ENCODE measurements around the gene ATG5. TPM values are rescaled to one million over a fixed set of nuclear protein-coding genes. Genes with fewer than 3 reads are reported as not detected.

The ATG5 gene
- total RNA-seq, 1 donor = 62.6 TPM

DNA sequence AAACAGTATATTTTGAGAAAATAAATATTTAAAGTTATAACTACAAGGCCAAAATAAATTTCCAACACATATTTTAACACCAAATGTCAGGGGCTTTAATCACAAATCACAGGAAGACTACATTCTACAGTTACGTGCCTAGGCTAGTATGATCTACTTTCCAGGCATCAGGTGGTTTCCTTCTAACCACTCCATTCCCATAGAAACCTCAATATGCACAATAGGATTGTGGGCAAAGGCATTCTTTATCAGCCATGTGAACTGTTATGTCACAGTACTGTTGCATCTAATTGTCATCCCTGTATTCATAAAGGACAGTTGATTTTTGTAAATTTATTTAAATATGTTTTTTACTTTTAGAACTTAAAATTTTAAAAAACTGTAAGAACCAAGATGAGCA, 32.4 kb downstream of the ATG5 start:
- no peak for DNase-seq (ENCODE audit: low read depth)
- TF ChIP-seq, protein P1, sequence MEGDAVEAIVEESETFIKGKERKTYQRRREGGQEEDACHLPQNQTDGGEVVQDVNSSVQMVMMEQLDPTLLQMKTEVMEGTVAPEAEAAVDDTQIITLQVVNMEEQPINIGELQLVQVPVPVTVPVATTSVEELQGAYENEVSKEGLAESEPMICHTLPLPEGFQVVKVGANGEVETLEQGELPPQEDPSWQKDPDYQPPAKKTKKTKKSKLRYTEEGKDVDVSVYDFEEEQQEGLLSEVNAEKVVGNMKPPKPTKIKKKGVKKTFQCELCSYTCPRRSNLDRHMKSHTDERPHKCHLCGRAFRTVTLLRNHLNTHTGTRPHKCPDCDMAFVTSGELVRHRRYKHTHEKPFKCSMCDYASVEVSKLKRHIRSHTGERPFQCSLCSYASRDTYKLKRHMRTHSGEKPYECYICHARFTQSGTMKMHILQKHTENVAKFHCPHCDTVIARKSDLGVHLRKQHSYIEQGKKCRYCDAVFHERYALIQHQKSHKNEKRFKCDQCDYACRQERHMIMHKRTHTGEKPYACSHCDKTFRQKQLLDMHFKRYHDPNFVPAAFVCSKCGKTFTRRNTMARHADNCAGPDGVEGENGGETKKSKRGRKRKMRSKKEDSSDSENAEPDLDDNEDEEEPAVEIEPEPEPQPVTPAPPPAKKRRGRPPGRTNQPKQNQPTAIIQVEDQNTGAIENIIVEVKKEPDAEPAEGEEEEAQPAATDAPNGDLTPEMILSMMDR (IDR thresholded peaks at IDR 0.05; ENCODE audit: insufficient read depth, low read depth, low read length) = no peak
- H3K4me3 ChIP-seq (ENCODE audit: low read depth, low read length) = no peak overlapping the region

DNA sequence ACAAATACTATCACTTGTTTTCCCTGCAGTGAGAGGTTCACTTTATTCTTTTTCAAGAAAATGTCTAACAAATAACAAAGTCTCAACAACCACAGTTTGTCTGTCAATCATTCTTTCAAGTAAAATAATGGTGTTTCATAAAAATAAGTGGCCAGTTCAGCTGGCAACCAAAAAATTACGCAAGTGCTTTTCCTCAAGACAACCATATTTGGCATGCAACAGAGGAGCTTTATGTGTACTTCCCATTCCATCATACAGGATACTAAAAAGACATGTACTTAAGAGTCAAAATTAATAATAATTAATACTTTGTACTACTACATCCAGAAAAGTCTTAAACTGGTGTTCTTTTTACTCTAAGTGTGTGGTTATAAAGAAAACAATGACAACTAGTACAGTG, 34.6 kb downstream of the ATG5 start:
- no peak for DNase-seq (ENCODE audit: low read depth)
- no peak overlapping the region for H3K4me3 ChIP-seq (ENCODE audit: low read depth, low read length)
- TF ChIP-seq, protein P1 (IDR thresholded peaks at IDR 0.05; ENCODE audit: insufficient read depth, low read depth, low read length) = no peak

DNA sequence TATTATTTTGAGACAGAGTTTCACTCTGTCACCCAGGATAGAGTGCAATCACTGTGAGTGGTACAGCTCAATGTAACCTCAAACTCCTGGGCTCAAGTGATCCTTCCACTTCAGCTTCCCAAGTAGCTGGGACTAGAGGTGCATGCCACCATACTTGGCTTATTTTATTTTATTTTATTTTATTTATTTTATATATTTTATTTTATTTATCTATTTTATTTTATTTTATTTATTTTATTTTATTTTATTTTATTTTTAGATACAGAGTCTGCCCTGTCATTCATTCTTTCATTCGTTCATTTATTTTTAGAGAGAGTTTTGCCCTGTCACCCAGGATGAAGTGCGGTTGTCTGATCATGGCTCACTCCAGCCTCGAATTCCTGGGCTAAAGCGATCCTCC, 35.5 kb downstream of the ATG5 start:
- H3K4me3 ChIP-seq (ENCODE audit: low read depth, low read length) = no peak overlapping the region
- DNase-seq (ENCODE audit: low read depth) = no peak
- TF ChIP-seq, protein P1 (IDR thresholded peaks at IDR 0.05; ENCODE audit: insufficient read depth, low read depth, low read length) = no peak

DNA sequence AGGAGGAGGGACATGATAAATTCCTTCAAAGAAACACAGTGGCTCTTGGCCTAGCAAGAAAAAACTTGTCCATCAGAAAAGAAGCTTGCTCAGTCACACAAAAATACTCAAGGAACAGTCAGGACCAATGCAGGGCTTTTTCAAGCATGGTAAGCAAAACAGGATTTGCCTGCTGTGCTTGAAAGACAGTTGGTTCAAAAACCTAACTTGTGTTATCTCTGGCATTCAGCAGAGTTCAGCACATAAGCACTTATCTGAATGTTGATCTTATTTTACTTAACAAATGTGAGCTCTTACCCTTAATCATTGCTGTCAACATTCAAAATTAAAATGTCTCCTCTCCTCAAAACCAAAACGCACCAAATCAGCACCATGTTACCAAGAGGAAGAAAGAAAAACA, 38.3 kb downstream of the ATG5 start:
- no peak for DNase-seq (ENCODE audit: low read depth)
- no peak overlapping the region for H3K4me3 ChIP-seq (ENCODE audit: low read depth, low read length)
- TF ChIP-seq, protein P1 (IDR thresholded peaks at IDR 0.05; ENCODE audit: insufficient read depth, low read depth, low read length) = no peak

DNA sequence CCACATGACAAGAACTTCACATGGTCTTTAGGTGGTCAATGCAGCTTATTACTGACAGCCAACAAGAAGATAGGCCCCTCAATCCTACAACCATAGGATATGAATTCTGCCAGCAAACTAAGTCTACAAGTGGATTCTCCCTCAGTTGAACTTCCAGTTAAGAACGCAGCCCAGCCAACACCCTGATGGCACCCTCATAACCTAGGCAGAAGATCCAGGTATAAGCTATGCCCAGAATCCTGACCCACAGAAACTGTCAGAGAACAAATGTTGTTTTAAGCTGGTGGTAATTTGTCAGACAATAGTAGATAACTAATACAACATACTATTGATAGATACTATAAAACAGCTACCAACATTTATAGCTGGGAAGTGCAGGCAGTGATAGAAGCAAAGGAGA, 38.8 kb downstream of the ATG5 start:
- no peak for DNase-seq (ENCODE audit: low read depth)
- H3K4me3 ChIP-seq (ENCODE audit: low read depth, low read length) = no peak overlapping the region
- TF ChIP-seq, protein P1 (IDR thresholded peaks at IDR 0.05; ENCODE audit: insufficient read depth, low read depth, low read length) = no peak

DNA sequence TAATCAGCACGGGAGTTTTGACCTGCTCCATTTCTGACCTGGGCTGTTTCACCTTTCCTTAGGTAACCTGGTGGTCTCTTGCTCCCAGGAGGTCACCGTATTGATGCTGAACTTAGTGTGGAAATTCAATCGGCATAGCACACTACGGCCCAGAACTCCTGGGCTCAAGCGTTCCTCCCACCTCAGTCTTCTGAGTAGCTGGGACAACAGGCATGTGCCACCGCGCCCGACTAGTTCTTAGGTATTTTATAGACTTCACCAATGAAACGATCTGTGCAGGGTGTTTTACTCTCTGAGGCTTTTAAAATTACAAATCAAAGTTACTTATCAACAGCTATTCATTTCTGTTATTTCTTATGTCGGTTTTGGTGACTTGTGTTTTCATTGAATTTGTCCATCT, 42.1 kb downstream of the ATG5 start:
- H3K4me3 ChIP-seq (ENCODE audit: low read depth, low read length) = no peak overlapping the region
- DNase-seq (ENCODE audit: low read depth) = no peak
- TF ChIP-seq, protein P1 (IDR thresholded peaks at IDR 0.05; ENCODE audit: insufficient read depth, low read depth, low read length) = no peak

DNA sequence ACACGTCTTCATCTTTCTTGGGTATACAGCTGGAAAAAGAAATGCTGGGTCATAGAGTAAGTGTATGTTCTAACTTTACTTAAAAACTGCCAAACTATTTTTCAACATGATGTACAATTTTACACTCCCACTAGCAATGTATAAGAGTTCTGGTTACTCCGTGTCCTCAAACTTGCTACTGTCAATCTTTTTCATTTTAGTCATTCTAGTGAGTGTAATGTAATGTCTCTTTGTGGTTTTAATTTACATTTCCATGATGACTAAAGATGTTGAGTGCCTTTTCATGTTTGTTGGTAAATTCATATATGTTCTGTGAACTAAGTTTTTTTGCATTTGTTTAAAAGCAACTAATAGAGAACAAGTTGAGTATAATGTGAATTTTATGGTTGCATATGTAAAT, 43.9 kb downstream of the ATG5 start:
- TF ChIP-seq, protein P1 (IDR thresholded peaks at IDR 0.05; ENCODE audit: insufficient read depth, low read depth, low read length) = no peak
- no peak overlapping the region for H3K4me3 ChIP-seq (ENCODE audit: low read depth, low read length)
- DNase-seq (ENCODE audit: low read depth) = no peak
